B cell (primary cell): ENCODE measurements around the gene SLC47A2. TPM values are rescaled to one million over a fixed set of nuclear protein-coding genes. Genes with fewer than 3 reads are reported as not detected.

Experiments used
- ATAC-seq: fragments of 200-7000 bp; cut with Tn5 transposase; one replicate; pipeline ENCODE4 v1.10.0; 2021; ENCODE audit warnings: low read depth, mild to moderate bottlenecking, moderate number of reproducible peaks, moderate library complexity
- CTCF ChIA-PET: fragments of 350-600 bp; sonication (Branson Sonifier 250); formaldehyde crosslinking; loops from one replicate; lab custom pipeline; 2021; ENCODE audit warnings: antibody characterized with exemption, inconsistent platforms; lab: Charles Lee
- POLR2A ChIA-PET: fragments of 350-600 bp; sonication (Branson Sonifier 250); formaldehyde crosslinking; loops from one replicate; lab custom pipeline; 2021; ENCODE audit warnings: antibody characterized with exemption; lab: Charles Lee
- DNase-seq: peaks from one replicate; pipeline ENCODE4 v3.0.0; 2013
- H2AFZ ChIP-seq: 2 replicates; pipeline ENCODE4 v1.6.1; 2012; ENCODE audit warnings: mild to moderate bottlenecking, low read depth, low read length; ENCODE audit not compliant: insufficient read depth, poor library complexity, severe bottlenecking
- H3K27ac ChIP-seq, 2 donors: 1 replicate in 1 of 2; 2 replicates in 1 of 2; pipeline ENCODE4 v1.5.1; 2012 to 2013; ENCODE audit warnings: low read length in 2 of 2, mild to moderate bottlenecking in 2 of 2, moderate library complexity in 1 of 2
- H3K27me3 ChIP-seq, 4 experiments: fragments of 200-600 bp in 1 of 4; sonication (generic) in 1 of 4; replicated peaks in 1 of 4; 1 replicate in 2 of 4; 2 replicates in 2 of 4; pipeline versions ENCODE4 v1.6.1 to v1.7.0; 2013 to 2016; ENCODE audit warnings: low read length in 3 of 4, mild to moderate bottlenecking in 2 of 4, mixed read lengths in 1 of 4, moderate library complexity in 1 of 4; ENCODE audit not compliant: insufficient read depth in 4 of 4, control insufficient read depth in 3 of 4; ENCODE audit errors: control extremely low read depth in 1 of 4
- H3K36me3 ChIP-seq, 2 experiments: replicated peaks in 1 of 2; 1 replicate in 1 of 2; 2 replicates in 1 of 2; pipeline versions ENCODE4 v1.6.1 to v1.7.1; 2013; ENCODE audit warnings: low read length in 1 of 2; ENCODE audit not compliant: insufficient read depth in 2 of 2, control insufficient read depth in 1 of 2; ENCODE audit errors: control extremely low read depth in 1 of 2, extremely low read depth in 1 of 2
- H3K4me1 ChIP-seq, 2 donors: fragments of 200-600 bp in 1 of 2; sonication (generic) in 1 of 2; 1 replicate in 1 of 2; 2 replicates in 1 of 2; pipeline versions ENCODE4 v1.5.1 to v1.6.1; 2013 to 2017; ENCODE audit warnings: low read length in 2 of 2; ENCODE audit not compliant: control insufficient read depth in 2 of 2, insufficient read depth in 2 of 2
- H3K4me2 ChIP-seq: replicated peaks from 2 replicates; pipeline ENCODE3; 2012; ENCODE audit warnings: mild to moderate bottlenecking, low read depth, low read length; ENCODE audit not compliant: poor library complexity, severe bottlenecking
- H3K4me3 ChIP-seq, 5 experiments: fragments of 200-600 bp in 1 of 5; sonication (generic) in 1 of 5; 1 replicate in 3 of 5; 2 replicates in 2 of 5; pipeline versions ENCODE4 v1.5.1 to v1.7.0; 2011 to 2016; ENCODE audit warnings: low read length in 4 of 5, mild to moderate bottlenecking in 4 of 5, low read depth in 2 of 5, control low read depth in 1 of 5, moderate library complexity in 1 of 5; ENCODE audit not compliant: insufficient read depth in 1 of 5; ENCODE audit errors: control extremely low read depth in 1 of 5, extremely low read depth in 1 of 5
- H3K79me2 ChIP-seq: fragments of 200-600 bp; sonication (generic); one replicate; pipeline ENCODE4 v1.6.0; 2016; ENCODE audit warnings: low read length; ENCODE audit not compliant: control insufficient read depth, insufficient read depth
- H3K9ac ChIP-seq: fragments of 200-600 bp; sonication (generic); 2 replicates; pipeline ENCODE4 v1.6.1; 2017; ENCODE audit warnings: mild to moderate bottlenecking, low read length, moderate library complexity
- H3K9me3 ChIP-seq, 3 donors: one replicate each; pipeline versions ENCODE4 v1.6.1 to v1.7.1; 2013; ENCODE audit warnings: low read length in 2 of 3; ENCODE audit not compliant: control insufficient read depth in 2 of 3, insufficient read depth in 1 of 3; ENCODE audit errors: control extremely low read depth in 1 of 3
- H4K20me1 ChIP-seq: 2 replicates; pipeline ENCODE4 v1.6.0; 2012; ENCODE audit warnings: mild to moderate bottlenecking, low read length; ENCODE audit not compliant: insufficient read depth, control insufficient read depth, poor library complexity, severe bottlenecking
- H3K27ac Mint-ChIP-seq: one replicate; pipeline ENCODE4 v1.8.0; 2021; ENCODE audit warnings: mixed read lengths
- H3K27me3 Mint-ChIP-seq: one replicate; pipeline ENCODE4 v1.8.0; 2021; ENCODE audit warnings: mixed read lengths
- H3K4me1 Mint-ChIP-seq: one replicate; pipeline ENCODE4 v1.8.0; 2021; ENCODE audit warnings: mixed read lengths
- H3K4me3 Mint-ChIP-seq: one replicate; pipeline ENCODE4 v1.8.0; 2021; ENCODE audit warnings: mixed read lengths
- H3K9me3 Mint-ChIP-seq: one replicate; pipeline ENCODE4 v1.8.0; 2022; ENCODE audit warnings: mixed read lengths; ENCODE audit not compliant: insufficient read depth
- CTCF ChIP-seq: fragments of 200-600 bp; IDR thresholded peaks from one replicate; pipeline ENCODE4 v1.8.0; 2022; ENCODE audit warnings: antibody characterized with exemption, mild to moderate bottlenecking
- EZH2 ChIP-seq: IDR thresholded peaks from 2 replicates; pipeline ENCODE4 v1.6.1; 2012; ENCODE audit warnings: borderline replicate concordance, low read depth, mild to moderate bottlenecking, moderate library complexity, low read length; ENCODE audit not compliant: insufficient read depth, poor library complexity, severe bottlenecking
- whole genome bisulfite sequencing: methylation state at CpG from one replicate; pipeline ENCODE4 v1.1.5; 2013; ENCODE audit warnings: missing lambda C conversion rate; ENCODE audit not compliant: insufficient coverage; 5-methylcytosine and 5-hydroxymethylcytosine counted together
- intact Hi-C: fragments of 100-400 bp; cut with micrococcal nuclease; formaldehyde crosslinking; loops from one replicate; pipeline ENCODE4 v1.10.0; 2022
- polyA plus RNA-seq: library from polyadenylated mRNA; depleted of rRNA; stranded (reverse); fragments of >200 nt; gene quantifications from 2 replicates; pipeline ENCODE4 v1.2.3, GENCODE V29; 2012
- total RNA-seq, 2 donors: library from RNA; stranded (reverse); fragments of 120-200 nt in 1 of 2; gene quantifications; 1 replicate in 1 of 2; 2 replicates in 1 of 2; pipeline versions ENCODE4 v1.2.3 to v1.2.4, GENCODE V29; 2013 to 2022

SLC47A2 gene
- total and polyA plus RNA-seq, 2 donors (not counting 1 experiment from before 2014, with no cell fraction given), result not detected

DNA sequence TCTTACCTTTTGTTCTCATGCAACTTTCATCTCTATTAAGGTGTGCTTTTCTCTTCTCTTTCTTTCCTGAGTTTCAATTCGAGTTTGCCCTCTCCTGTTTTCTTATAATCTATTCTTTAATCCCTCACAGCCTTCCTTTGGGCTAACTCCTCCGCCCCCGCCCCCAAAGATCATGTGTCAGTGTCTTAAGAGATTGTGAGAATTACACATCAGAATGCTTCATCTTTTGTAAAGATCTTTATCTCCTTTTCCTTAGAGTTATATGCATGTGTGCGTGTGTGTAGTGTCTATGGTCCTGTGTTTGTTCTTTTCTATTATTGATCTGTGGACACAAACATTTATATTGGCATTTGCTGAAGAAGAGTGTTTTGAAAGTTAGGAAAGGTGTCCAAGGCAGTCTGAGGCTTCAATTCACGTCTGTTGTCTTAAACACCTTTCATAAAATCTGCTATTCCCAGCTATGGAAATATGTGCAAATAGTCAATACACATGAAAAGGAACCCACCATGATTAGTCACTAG is 74.0 kb downstream of the SLC47A2 start:
- Histone ChIP-seq H3K4me2 (no peak overlapping the region), H3K27me3 (no peaks in the 10 kb centered on the region), H3K4me1 (peaks cover under 1 to 2% of the 10 kb centered on the region in 2 donors), H2AFZ (no peak overlapping the region), H3K27ac (no peak overlapping the region), H3K79me2 (no peaks in the 10 kb centered on the region), H3K36me3 (no peaks in the 10 kb centered on the region), H3K4me3 (no peak overlapping the region), H3K9ac (no peak overlapping the region), H4K20me1 (no peaks in the 10 kb centered on the region), H3K9me3 (peaks cover 3 to 8% (median 5%) of the 10 kb centered on the region in 3 donors)
- Mint-ChIP-seq H3K27ac (no peak overlapping the region), H3K4me1 (peaks cover 8% of the 10 kb centered on the region), H3K27me3 (peaks cover 10% of the 10 kb centered on the region), H3K4me3 (no peak overlapping the region), H3K9me3 (peaks cover 5% of the 10 kb centered on the region)
- ChIA-PET POLR2A (interaction anchor here (0.7 kb wide), 1 partner anchor 17 kb away, joined by 3 read pairs; no protein-coding TSS in a partner anchor), CTCF (no interaction called here)
- DNase-seq, result no peak
- TF ChIP-seq CTCF, result no peak
- TF ChIP-seq EZH2, result no peak
- no CpG with 5 or more reads among the region's 5 CpGs for WGBS
- intact Hi-C loops, result no loop called here
- ATAC-seq, result no peak

DNA sequence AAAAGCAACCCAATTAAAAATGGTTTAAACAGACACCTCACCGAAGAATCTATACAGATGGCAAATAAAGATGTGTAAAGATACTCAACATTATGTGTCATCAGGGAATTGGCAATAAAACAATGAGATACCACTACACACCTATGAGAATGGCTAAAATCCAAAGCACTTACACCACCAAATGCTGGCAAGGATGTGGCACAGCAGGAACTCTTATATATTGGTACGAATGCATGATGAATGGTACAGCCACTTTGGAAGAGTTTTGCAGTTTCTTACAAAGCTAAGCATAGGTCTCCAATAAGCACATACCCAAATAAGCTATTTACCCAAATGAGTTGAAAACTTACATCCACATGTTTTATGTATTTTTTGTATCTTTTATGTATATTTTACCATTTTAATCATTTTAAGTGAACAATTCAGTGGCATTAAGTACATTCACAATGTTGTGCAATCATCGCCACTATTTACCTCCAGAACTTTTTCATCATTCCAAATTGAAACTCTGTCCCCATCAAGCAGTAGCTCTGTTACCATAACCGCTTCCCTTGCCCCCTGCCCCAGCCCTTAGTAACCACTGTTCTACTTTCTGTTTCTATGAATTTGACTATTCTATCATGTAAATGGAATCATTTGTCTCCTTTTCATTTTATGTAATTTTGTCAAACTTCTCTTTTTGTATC is 74.6 kb downstream of the SLC47A2 start:
- DNase-seq, result no peak
- H3K4me3 Mint-ChIP-seq, result no peak overlapping the region

More for the DNA sequence above, 74.6 kb downstream of the SLC47A2 start:
- H3K9me3 ChIP-seq, result peaks cover 3 to 8% (median 5%) of the 10 kb centered on the region in 3 donors
- H3K4me1 Mint-ChIP-seq, result peaks cover 3% of the 10 kb centered on the region
- ChIA-PET CTCF (interaction anchor here (1.2 kb wide), 1 partner anchor 115 kb away, joined by 3 read pairs; no protein-coding TSS in a partner anchor), POLR2A (no interaction called here)
- H3K9ac ChIP-seq, result no peak overlapping the region
- H2AFZ ChIP-seq, result no peak overlapping the region
- no peaks in the 10 kb centered on the region for H3K27me3 ChIP-seq
- no peak for TF ChIP-seq EZH2
- TF ChIP-seq CTCF, result no peak
- peaks cover 5% of the 10 kb centered on the region for H3K9me3 Mint-ChIP-seq
- H3K4me3 ChIP-seq, result no peak overlapping the region
- H3K27ac ChIP-seq, result no peak overlapping the region
- H3K27ac Mint-ChIP-seq, result no peak overlapping the region
- H3K4me2 ChIP-seq, result no peak overlapping the region
- no peaks in the 10 kb centered on the region for H4K20me1 ChIP-seq
- no peaks in the 10 kb centered on the region for H3K79me2 ChIP-seq
- ATAC-seq, result no peak
- H3K27me3 Mint-ChIP-seq, result peaks cover 14% of the 10 kb centered on the region
- WGBS, result 80% methylated on average over 1 of the region's 4 CpGs
- intact Hi-C loops, result no loop called here
- no peaks in the 10 kb centered on the region for H3K4me1 ChIP-seq
- no peaks in the 10 kb centered on the region for H3K36me3 ChIP-seq
